GM12873 (cell line): ENCODE measurements around the gene KRT12.

Experiments used
- TF ChIP-seq, protein P1 (sequence below): IDR thresholded peaks from 2 replicates; pipeline ENCODE4 v1.5.1; 2012; ENCODE audit warnings: low read depth, mild to moderate bottlenecking, moderate library complexity, low read length, control low read depth; ENCODE audit not compliant: insufficient read depth; ENCODE audit errors: missing control alignments

KRT12 gene

GRCh38 chr17:40812639-40813038 lies 54.4 kb downstream of the KRT12 start:
- TF ChIP-seq, protein P1, sequence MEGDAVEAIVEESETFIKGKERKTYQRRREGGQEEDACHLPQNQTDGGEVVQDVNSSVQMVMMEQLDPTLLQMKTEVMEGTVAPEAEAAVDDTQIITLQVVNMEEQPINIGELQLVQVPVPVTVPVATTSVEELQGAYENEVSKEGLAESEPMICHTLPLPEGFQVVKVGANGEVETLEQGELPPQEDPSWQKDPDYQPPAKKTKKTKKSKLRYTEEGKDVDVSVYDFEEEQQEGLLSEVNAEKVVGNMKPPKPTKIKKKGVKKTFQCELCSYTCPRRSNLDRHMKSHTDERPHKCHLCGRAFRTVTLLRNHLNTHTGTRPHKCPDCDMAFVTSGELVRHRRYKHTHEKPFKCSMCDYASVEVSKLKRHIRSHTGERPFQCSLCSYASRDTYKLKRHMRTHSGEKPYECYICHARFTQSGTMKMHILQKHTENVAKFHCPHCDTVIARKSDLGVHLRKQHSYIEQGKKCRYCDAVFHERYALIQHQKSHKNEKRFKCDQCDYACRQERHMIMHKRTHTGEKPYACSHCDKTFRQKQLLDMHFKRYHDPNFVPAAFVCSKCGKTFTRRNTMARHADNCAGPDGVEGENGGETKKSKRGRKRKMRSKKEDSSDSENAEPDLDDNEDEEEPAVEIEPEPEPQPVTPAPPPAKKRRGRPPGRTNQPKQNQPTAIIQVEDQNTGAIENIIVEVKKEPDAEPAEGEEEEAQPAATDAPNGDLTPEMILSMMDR = no peak
